RKO (cell line): ENCODE results near the gene ABLIM2.

Experiments
- DNase-seq: peaks from one replicate; pipeline ENCODE4 v3.0.0-alpha.2; 2016; ENCODE audit warnings: low spot score

The ABLIM2 gene

DNA sequence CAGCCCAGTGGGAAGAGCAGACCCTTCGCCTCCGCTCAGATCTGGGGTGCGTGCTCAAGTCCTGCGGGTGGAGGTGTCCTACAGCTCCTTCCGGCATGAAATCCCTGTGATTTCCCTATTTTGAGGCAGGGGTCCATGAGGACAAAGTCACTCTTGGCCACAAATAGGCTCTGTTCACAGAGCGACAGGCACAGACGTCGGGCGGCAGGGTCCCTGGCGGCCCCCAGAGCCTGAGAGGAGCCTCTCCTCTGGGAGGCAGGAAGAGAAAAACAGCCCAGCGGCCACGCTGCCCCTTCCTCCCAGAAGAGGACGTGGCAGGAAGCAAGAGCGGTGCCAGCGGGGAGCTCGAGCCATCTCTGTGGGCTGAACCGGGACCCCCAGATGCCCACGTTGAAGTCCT is 38.7 kb downstream of the ABLIM2 start:
- DNase-seq, result no peak

DNA sequence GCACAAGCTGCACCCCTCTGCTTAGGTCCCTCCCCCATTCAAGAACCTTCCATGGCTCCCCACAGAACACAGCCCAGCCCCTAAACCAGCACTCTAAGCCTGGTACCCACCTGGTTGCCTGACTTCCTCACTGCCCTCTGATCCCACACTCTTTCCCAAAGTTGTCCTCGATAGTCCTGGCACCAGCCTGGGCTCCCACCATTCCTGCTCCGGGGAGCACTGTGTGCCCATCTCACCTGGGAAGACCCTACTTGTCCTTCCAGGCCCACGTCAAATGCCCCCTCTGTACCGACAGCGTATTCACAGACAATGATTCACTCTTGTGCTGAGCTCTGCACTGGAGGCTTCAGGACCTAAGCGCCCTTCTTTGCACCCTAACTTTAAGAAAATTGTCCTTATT is 40.1 kb downstream of the ABLIM2 start:
- DNase-seq, result no peak

DNA sequence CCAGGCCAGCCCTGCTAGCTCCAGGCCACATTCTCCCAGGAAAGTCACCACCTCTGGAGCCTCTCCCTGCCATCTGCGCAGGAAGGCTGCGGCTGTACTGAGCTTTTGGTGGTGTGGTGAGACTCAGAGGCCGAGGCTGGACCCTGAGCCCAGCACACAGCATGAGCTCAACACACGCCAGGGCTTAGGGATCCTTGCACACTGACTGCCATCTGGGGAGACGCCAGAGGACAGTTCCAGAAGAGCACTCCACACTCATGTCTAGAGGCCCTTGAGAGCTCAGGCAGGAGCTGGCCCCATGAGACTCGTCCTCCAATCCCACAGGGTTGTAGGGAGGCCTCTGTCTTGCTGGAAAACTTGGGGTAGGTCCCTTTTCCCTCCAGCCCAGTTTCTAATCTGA is 40.6 kb downstream of the ABLIM2 start:
- DNase-seq, result no peak

DNA sequence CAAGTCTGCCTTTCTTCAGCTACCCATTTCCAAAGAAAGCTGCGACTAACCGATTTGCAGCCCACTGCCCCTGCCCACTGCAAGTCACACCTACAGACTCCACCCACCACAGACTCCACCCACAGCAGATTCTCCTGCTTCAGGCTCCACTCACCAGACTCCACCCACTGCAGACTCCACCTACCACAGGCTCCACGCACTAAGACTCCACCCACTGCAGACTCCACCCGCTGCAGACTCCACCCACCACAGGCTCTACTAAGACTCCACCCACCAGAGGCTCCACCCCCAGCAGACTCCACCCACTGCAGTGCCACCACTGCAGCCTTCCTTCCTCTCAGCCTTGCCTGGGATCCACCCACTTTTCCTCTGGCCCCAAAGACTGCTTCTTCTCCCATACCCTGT is 41.3 kb downstream of the ABLIM2 start:
- DNase-seq, result peak; percentile 15

DNA sequence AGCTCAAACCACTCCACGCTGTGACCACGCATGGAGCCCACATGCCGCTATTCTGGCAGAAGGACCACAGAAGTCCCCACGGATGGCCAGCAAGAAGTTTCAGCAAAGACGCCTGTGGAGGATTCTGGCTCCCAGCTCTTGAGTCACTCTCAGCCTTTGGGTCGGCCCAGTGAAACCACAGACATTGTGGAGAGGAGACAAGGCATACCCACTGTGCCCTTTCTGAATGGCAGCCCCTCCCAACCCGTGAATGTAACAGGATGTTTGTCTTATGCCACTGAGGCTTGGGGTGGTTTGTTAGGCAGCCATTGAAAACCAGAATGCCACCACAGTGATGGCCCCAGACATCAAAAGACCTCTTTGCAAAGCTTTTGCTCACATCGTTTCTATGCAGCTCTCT is 42.7 kb downstream of the ABLIM2 start:
- DNase-seq, result no peak

DNA sequence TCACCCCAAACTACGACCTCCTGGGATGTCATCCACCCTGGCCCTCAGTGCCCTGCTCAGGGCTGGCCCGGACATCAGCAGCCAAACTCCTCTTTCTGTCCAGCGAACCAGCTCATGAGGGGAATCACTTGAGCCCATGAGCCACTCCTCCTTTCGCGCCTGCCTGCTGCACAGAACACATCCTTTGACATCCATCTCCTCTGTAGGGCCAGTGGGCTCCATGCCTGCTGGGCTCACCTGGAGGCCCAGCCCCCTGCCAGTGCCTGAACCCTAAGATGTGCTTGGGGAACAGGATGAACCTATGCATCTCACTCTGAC is 43.5 kb downstream of the ABLIM2 start:
- DNase-seq, result no peak

DNA sequence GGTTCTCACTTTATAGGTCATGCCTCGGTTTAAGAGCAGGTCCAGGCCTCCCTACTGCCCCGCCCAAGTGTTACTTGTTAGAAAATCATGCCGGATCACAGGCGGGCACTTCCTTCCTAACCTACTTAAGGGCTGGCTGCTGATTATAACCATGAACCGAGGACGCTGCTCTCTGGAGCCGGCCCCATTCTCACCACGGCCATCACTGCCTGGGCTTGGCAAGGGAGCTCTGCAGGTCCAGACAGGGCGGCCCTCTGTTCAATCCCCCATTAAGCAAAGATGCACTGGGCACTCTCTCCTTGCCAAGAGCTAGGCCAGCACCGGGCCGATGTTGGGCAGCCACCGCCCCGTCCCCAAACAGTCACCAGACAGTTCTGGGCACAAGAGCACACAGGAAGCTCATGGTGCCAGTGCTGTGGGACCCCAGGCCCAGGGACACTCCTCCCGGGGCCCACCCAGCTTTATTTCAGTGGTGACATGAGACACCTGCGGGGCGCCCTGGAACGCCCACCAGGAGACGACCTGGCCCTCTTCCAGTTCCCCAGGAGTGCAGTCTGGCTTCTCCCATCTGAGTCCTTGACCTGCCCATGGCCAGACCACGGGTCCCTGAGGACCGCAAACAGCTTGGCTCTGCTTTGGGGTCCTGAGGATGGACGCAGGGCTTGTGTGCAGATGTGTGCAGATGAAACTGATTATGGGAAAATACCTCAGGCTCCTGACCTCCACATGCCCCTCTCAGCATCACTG is 44.0 kb downstream of the ABLIM2 start:
- DNase-seq, result no peak

DNA sequence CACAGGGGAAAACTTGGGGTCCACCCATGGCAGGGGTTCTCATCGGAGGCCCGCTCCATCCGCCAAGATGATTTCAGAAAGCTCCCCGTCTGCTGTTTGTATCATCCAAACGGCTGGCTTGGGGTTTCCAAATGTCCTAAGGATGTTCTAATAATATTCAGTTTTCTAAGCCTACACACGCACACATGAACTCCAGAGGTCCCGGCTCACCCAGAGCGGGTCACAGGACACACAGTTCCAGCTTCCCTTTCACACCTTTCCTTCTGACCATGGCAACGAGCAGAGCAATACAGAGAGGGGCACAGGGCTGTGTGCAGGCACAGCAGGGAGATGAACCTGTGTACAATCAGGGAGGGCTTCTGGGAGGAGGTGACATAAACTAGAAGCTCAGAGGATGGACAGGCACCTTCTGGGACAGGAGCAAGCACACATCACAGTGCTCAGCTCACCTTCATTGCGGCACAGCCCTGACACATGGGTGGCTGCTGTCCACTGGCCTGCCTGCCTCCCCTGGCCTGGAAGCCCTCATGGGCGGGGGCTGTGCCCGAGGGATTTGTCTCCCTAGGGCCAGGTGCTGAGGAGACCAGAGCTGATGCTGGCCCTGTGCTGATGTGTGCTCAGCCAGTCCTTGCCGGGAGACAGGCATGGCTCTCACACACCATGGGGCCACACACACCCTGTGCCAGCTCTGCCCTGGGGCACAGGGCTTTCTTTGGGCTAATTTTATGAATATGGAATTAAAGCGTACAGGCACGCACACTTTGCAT is 44.8 kb downstream of the ABLIM2 start:
- no peak for DNase-seq

DNA sequence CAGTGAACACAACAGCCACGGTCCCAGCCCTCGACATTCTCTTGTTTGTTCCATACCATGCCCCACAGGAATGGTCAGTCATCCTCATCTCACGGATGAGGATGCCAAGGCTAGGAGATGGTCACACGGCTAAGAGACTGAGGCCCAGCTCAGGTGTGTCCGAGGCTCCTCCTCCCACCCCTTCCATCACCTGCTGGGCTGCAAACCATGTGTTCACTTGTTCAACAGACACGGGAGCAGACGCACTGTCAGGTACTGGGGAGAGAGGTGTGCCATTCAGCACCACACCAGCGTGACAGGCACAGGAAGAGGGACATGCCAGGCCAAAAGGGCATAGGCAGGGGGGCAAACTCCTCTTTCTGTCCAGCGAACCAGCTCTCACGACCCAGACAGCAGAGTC is 45.9 kb downstream of the ABLIM2 start:
- DNase-seq, result no peak

DNA sequence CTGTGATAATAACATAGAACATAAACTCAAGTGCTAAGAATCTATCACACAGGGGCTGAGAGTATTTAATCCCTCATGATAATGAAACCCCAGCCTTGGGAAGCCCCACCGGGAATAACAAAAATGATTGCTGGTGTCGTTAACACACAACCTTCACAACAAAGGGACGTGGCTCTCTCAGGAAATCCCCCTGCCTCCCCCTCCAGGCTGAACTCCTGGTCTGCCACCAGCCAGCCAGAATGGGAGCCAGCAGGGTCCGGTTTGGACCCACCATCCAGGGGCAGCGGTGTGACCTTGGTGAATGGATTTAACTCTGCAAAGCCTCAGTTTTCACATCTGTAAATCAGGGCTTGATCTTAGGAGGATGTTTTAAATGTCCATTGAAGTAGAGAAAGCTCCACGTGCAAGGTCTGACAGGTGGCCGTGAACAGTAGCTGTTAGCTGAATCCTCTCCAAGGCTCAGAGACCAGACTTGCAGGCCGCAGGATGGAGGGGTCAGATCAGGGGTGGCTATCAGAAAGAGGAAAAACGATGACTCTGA is 46.5 kb downstream of the ABLIM2 start:
- DNase-seq, result no peak

DNA sequence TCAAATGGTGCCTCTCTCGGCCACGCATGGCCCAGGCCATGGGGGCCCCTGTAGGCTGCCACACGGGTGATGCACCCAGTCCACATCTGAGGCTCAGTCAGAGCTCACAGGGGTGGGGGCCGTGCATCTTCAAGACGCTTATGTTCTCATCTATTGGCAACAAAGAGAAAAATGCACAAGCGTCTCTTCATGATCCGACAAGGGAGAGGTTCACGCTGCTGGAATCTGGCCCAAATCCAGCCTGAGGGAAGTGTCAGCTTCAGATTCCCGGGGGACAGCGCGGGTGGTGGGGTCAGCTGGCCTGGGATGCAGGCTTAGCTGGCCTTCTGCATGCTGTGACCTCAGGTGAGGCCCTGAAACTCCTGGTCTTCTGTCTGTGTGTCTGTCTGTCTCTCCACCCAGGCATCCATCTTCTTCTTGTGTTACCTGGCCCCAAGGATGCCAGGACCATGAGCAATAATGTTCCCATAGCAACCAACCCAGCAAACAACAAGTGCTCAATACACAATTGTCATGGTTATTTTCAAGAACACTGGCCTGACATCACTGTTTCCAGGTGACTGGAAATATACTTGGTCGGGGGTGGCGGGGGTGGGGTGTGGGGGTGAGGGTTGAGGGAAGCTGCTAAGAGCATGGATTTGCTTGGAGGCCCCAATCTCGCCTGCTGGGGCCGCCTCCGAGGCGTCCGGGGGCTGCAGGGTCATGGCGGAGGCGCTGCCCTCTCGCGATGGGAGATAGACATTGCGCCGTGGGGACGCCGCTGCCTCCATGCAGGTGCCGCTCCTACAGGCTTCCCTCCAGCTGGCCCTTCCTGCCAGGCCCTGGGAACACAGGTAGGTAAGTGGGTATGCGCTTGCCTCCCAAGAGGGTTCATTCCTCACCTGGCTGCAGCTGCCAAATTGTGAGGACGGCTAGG is 48.3 kb downstream of the ABLIM2 start:
- DNase-seq, result no peak

DNA sequence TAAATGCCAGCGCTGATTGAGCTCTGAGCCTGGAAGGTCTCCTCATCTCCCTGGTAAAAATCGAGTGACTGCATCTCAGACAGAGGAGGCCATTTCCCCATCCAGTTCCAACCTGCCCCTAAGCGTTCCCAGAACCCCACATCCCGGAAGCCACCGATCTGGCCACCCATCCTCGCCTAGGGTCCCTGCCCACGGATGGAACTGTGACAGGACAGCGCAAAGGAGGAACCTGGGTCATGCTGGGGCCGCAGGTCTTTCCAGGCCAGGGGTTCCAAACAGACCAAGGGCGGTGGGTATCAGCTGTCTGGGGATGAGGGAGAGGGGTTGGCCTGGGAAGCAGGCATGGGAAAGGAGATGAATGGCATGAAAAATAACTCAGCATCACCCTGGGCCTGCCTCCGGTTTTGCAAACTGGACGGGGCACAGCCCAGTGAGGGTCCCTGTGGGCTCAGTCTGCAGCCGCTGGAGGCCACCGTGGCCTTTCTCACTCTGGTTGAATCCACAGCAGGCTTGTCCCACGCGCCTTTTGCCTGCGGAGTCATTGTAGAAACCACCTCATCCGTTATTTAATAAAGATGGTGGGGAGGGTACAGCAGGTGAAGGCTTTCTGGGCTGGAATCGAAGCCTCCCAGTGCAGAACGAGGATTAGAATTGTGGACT is 49.1 kb downstream of the ABLIM2 start:
- DNase-seq, result no peak

DNA sequence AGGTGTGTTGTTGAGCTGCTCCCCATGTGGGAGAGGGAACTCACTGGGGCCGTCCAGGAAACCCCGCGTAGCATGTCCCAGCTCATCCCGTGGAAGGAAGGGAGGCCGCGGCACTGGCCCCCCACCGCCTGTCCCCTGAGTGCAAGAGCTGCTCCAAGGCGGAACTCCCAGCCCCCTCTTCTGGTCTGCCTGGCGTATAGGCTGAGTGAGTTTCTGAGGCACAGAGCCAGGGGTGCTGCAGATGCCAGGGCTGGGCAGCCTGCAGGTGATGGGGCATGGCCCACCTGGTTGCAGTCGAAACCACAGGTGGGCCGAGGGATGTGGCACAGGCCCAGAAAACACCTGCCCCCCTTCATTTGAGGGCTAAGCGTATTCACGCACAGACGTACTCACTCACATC is 49.6 kb downstream of the ABLIM2 start:
- DNase-seq, result no peak

DNA sequence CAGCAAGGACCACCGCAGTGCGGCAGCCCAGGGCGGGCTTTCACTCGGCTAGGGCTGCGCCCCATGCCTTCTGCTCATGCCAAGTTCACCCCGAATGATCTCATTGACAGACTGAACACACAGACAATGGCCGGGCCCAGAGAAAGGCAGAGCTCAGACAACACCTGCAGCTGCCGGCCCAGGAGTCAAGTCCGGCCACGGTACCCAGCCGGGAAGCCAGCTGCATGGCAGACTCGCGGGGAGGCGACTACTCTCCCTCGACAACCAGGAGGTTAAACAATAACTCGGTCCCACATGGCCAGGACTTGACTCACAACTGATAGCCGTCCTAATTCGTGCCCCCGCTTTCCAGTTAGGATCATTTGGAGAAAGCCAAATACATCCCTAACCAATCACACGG is 50.4 kb downstream of the ABLIM2 start:
- no peak for DNase-seq

DNA sequence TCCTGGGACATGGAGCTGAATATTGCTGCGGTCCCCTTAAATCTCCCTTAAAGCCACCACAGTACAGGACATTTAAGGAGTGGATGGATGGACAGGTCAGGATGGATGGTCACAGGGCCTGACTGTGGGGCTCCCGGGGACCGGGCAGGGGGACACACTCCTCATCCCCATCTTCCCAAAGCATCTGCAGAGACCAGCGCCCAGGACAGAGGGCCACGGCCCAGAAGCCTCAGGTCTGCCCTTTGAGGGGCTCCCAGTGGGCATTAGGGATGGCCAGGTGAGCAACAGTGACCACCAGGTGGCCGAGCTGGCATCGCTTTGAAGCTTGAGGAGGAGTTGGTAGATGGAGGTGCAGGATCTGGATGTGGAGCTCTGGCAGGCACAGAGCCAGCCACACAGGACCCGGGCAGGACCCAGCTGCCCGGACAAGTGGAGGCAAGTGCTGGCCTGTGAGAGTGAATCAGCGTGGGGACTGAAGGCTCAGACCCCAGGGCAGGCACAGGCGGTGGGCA is 51.4 kb downstream of the ABLIM2 start:
- DNase-seq, result no peak

DNA sequence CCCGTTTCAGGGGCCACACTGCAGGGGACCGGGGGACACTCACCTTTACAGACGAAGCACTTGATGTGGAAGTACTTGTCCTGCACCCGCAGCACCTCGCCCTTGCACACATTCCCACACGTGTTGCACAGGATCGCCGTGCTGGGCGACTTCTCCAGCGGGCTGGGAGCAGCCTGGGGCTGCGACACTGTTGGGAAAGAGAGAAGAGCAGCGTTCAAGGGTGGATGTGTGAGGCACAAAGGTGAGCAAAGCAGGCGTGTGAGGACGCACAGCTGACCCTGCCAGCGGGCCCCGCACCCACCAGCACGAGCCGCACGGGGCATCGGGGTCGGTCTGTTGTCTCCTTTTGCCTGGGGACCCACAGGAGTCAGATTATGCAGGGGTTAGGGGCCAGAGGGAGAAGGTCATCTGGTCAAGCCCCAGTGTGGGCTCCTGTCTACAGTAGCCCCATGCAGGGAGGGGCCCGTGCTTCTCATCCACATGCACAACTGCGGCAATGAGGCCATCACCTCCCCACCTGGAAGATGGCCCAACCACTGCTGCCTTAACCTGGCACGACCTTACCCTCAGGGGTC is 52.1 kb downstream of the ABLIM2 start:
- DNase-seq, result no peak

DNA sequence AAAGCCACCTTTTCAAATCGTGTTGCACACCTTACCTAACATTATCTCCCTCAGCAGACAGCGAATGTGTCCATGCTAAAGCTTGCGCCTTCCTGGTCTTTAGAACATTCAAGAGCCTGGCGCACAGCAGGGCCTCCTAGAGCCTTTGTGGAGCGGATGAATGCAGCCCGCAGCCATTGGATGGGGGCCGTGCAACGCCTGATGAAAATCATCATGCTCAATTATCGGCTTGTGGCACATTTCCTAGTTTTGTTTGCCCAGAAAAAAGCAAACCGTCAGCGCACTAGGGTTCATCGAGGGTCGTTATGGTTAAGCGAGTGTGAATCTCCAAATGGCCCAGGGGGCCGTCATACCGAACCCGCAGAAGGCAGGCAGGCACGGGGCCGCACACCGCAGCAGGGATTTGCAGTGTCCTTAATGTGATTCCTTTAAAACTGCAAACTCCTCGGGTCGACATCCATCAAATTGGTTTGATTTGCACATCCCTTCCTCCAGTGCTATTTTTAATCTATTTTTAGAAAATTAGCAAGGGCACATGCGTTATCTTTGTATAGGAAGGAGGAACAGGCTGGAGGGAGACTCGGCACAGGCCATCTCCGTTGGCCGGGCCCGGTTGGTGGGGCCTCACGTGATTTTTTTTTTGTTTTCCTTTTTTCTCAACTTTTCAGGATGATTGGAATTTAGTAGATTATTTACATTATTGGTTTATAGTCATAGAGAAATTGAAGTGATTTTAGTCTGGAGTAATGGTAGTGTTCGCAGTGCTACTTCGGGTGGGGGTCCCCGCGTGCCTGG is 53.1 kb downstream of the ABLIM2 start:
- no peak for DNase-seq

DNA sequence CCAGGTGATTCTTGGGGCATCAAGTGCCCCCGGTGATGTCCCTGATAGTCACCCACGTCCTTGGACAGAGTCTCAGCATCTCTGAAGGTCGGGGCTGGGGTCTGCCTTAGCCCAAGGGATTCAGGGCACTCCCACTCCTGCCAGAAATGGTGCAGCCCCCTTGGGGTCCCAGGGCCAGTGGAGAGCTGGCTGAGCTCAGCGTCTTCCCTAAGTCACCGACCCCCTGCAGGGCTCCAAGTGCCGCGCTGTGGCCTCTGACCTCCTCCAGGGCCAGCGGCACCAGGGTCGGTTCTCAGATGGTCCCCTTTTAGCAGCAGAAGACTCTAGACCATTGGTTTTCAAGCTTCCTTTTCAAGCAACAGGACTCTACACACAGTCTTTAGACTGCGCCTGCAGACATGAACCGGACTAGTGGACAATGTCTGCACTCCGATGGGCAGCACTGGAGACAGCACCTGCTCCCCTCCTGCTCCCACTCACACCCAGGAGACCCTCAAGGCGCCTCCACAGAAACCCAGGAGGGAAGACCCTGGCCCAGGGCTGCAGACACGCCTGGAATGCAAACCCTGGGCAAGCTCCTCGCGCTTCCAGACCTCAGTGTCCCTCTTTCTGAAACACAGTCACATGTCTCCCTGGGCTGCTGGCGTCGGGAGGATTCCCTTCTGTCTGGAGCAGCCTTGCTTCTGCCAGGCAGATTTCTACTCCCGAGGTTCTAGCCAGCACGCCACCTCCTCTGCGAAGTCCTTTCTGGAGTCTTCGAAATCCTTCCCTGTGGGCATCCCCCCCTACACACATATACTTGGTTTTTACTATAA is 53.9 kb downstream of the ABLIM2 start:
- DNase-seq, result no peak
